GM18498 (cell line): Measurements from ENCODE around the gene ZC3HAV1.
"Not testable (repeated sequence)": the region's sequence is repeated elsewhere in the genome, so short reads cannot be mapped to it uniquely, and the experiment has no call there.

Experiments
- ATAC-seq: cut with Tn5 transposase; IDR thresholded peaks from one replicate; pipeline ENCODE4 v1.9.1; 2021; ENCODE audit warnings: mild to moderate bottlenecking, moderate library complexity; ENCODE audit not compliant: unreplicated experiment

ZC3HAV1 gene

GRCh38 chr7:139026551-139026950 lies 83.0 kb downstream of the ZC3HAV1 start:
- no peak for ATAC-seq

- not testable (repeated sequence) for ATAC-seq
These were observed 83.7 kb downstream of the ZC3HAV1 start for GRCh38 chr7:139025861-139026260.

GRCh38 chr7:139023076-139023475 lies 86.4 kb downstream of the ZC3HAV1 start:
- no peak for ATAC-seq

GRCh38 chr7:139022286-139022685 lies 87.2 kb downstream of the ZC3HAV1 start:
- ATAC-seq: no peak

- no peak for ATAC-seq
These were observed 90.6 kb downstream of the ZC3HAV1 start for GRCh38 chr7:139018910-139019309.

GRCh38 chr7:139016931-139017511 lies 92.5 kb downstream of the ZC3HAV1 start:
- ATAC-seq: peak; percentile 95

- ATAC-seq: no peak
These were observed 98.1 kb downstream of the ZC3HAV1 start for GRCh38 chr7:139011373-139011772.

- ATAC-seq: no peak
These were observed 105.0 kb downstream of the ZC3HAV1 start for GRCh38 chr7:139004321-139005090.

GRCh38 chr7:138999414-138999813 lies 110.1 kb downstream of the ZC3HAV1 start:
- ATAC-seq: no peak
